Measurements from ENCODE around the gene NEK7.

DNA sequence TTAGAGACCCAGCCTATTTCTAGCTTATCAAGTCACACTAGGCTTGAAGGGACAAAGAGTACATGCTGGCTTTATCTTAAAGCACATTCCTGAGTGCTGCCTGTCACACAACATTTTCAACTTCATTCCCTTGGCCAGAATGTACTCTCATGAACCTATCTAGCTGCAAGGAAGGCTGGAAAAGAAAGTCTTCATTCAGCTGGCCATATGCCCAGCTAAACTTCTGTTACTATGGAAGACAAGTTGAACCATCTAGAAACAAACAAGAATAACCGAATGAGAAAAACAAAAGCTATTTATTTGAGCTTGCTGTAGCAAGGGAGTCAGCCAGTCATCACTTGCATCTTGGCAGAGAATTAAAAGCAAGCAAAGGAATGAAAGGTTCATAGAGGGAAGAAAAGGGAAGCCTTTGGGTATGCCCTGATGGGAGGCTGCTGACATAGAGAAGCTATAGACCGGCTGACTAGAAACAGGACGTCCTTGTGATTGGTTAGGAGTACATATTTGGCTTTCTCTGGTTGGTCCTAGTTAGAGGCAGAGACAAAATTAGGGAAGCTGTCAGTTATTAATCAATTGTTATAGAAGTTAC is 108.4 kb downstream of the NEK7 start:
- TF ChIP-seq YY1 (IDR thresholded peaks at IDR 0.05; ENCODE audit: insufficient read depth, insufficient read length) (no peak), SUZ12 (IDR thresholded peaks at IDR 0.05; ENCODE audit: extremely low read depth, insufficient read depth, insufficient read length) (no peak), ZNF274 (IDR thresholded peaks at IDR 0.05; ENCODE audit: low read depth, low read length) (no peak)

Data from NT2/D1 (cell line).